K562 (cell line): ENCODE results near the gene SLC26A1. TPM values are rescaled to one million over a fixed set of nuclear protein-coding genes. Genes with fewer than 3 reads are reported as not detected.
A peak's percentile ranks its signal among the peaks of the same experiment; 100 is the strongest.

ENCODE experiments used
- AFF1 ChIP-seq, 2 experiments: fragments of 450-650 bp; IDR thresholded peaks; 2 replicates each; pipeline ENCODE4 v1.6.1; 2018; ENCODE audit warnings: mild to moderate bottlenecking in 2 of 2, low read depth in 1 of 2; ENCODE audit not compliant: partially characterized antibody in 2 of 2
- BHLHE40 ChIP-seq: IDR thresholded peaks from 2 replicates; pipeline ENCODE4 v1.6.1; 2011; ENCODE audit warnings: low read length, improper control_type of control experiment
- CXXC5 ChIP-seq: fragments of 250-450 bp; sonication (Bioruptor Pico); IDR thresholded peaks from 2 replicates; pipeline ENCODE4 v1.8.0; 2022; ENCODE audit warnings: inconsistent platforms, mild to moderate bottlenecking, moderate library complexity
- ELK1 ChIP-seq: sonication (generic); formaldehyde crosslinking; IDR thresholded peaks from 2 replicates; pipeline ENCODE4 v1.8.1; 2022; ENCODE audit warnings: missing genetic modification reagents
- ESRRB ChIP-seq: fragments of 250-450 bp; sonication (Bioruptor Pico); IDR thresholded peaks from 2 replicates; pipeline ENCODE4 v1.5.0; 2020; ENCODE audit warnings: mild to moderate bottlenecking, moderate library complexity, borderline replicate concordance
- FIP1L1 ChIP-seq: fragments of 200-400 bp; formaldehyde crosslinking; IDR thresholded peaks from 2 replicates; pipeline ENCODE4 v1.6.1; 2018; ENCODE audit warnings: mild to moderate bottlenecking, low read depth, low read length; ENCODE audit not compliant: poor library complexity, severe bottlenecking
- KLF13 ChIP-seq: fragments of 450-650 bp; IDR thresholded peaks from 2 replicates; pipeline ENCODE4 v1.6.1; 2016; ENCODE audit warnings: missing genetic modification characterization, low read depth, mild to moderate bottlenecking, missing compliant biosample characterization, moderate library complexity, borderline replicate concordance
- MAFK ChIP-seq: IDR thresholded peaks from 2 replicates; pipeline ENCODE4 v1.6.1; 2011; ENCODE audit warnings: low read length, improper control_type of control experiment
- POLR2H ChIP-seq: IDR thresholded peaks from 2 replicates; pipeline ENCODE4 v1.6.1; 2016; ENCODE audit warnings: missing genetic modification characterization, low read depth, mild to moderate bottlenecking, control low read depth, missing compliant biosample characterization, moderate library complexity
- PRMT5 ChIP-seq: sonication (generic); formaldehyde crosslinking; IDR thresholded peaks from 2 replicates; pipeline ENCODE4 v1.5.0; 2020; ENCODE audit warnings: missing genetic modification reagents
- RFX1 ChIP-seq: fragments of 450-650 bp; IDR thresholded peaks from 2 replicates; pipeline ENCODE4 v1.6.1; 2016; ENCODE audit warnings: mild to moderate bottlenecking, moderate library complexity
- SP2 ChIP-seq: IDR thresholded peaks from 2 replicates; pipeline ENCODE4 v1.6.1; 2011; ENCODE audit warnings: mild to moderate bottlenecking, low read depth, low read length, moderate library complexity; ENCODE audit not compliant: poor library complexity, severe bottlenecking; ENCODE audit errors: extremely low read depth
- SRSF3 ChIP-seq: fragments of 200-400 bp; formaldehyde crosslinking; IDR thresholded peaks from 2 replicates; pipeline ENCODE4 v1.6.1; 2016; ENCODE audit warnings: mild to moderate bottlenecking, low read length, moderate library complexity; ENCODE audit not compliant: insufficient read depth
- STAG1 ChIP-seq: sonication (generic); formaldehyde crosslinking; IDR thresholded peaks from 2 replicates; pipeline ENCODE4 v1.5.0; 2020; ENCODE audit warnings: missing genetic modification reagents, borderline replicate concordance
- TCF7 ChIP-seq: sonication (generic); IDR thresholded peaks from 2 replicates; pipeline ENCODE4 v1.6.1; 2016; ENCODE audit warnings: antibody characterized with exemption, borderline replicate concordance
- TGIF2 ChIP-seq: sonication (generic); formaldehyde crosslinking; IDR thresholded peaks from 2 replicates; pipeline ENCODE4 v1.8.1; 2022; ENCODE audit warnings: mild to moderate bottlenecking, missing genetic modification reagents, moderate library complexity
- XRCC3 ChIP-seq: fragments of 450-650 bp; IDR thresholded peaks from 2 replicates; pipeline ENCODE4 v1.6.1; 2017; ENCODE audit warnings: mild to moderate bottlenecking, moderate library complexity
- ZNF398 ChIP-seq: fragments of 250-450 bp; sonication (Bioruptor Pico); IDR thresholded peaks from 2 replicates; pipeline ENCODE4 v1.8.0; 2021; ENCODE audit warnings: moderate library complexity, mild to moderate bottlenecking, inconsistent platforms
- polyA plus RNA-seq, 8 experiments: library from polyadenylated mRNA; depleted of rRNA in 4 of 8; stranded (reverse) in 5 of 8; unstranded in 3 of 8; fragments of >200 nt; fragmentation: Nextera tagmentation in 2 of 8; fragmentation: Illumina TruSeq in 1 of 8; extraction: Ambion mirVana in 2 of 8; extraction: Trizol in 1 of 8; gene quantifications; 2 replicates each; pipeline versions ENCODE4 v1.2.1 to v1.2.3, GENCODE V29; 2011 to 2014; ENCODE audit warnings: inconsistent platforms in 1 of 8, missing spikeins in 1 of 8
- total RNA-seq, 7 experiments: library from RNA; depleted of rRNA in 6 of 7; stranded (reverse); fragments of >200 nt in 6 of 7; fragmentation: Illumina TruSeq in 2 of 7; extraction: Trizol in 2 of 7; gene quantifications; 2 replicates each; pipeline versions ENCODE4 v1.2.1 to v1.2.3, GENCODE V29; 2011 to 2021; ENCODE audit warnings: low replicate concordance in 1 of 7
- TF ChIP-seq, protein P1 (sequence below): fragments of 250-450 bp; sonication (Bioruptor Pico); IDR thresholded peaks from 2 replicates; pipeline ENCODE4 v1.8.0; 2022; ENCODE audit warnings: inconsistent platforms

SLC26A1 gene
- total and polyA plus RNA-seq, 9 of the 15 experiments (the other 6 are each of a cell fraction or from before 2014, with no cell fraction given), result 0.11 to 4.2 (median 0.95) TPM

- TF ChIP-seq MAFK, result no peak
- no peak for TF ChIP-seq RFX1
- TF ChIP-seq STAG1, result no peak
- TF ChIP-seq TCF7, result no peak
- TF ChIP-seq SRSF3, result no peak
- TF ChIP-seq KLF13 (tag), result 0 out of 2 replicates have a peak, but pooled peaks have one; percentile 43
- no peak for TF ChIP-seq PRMT5 (CRISPR knock-in tag)
- no peak for TF ChIP-seq ELK1 (CRISPR knock-in tag)
- no peak for TF ChIP-seq XRCC3
- no peak for TF ChIP-seq AFF1 (IDR thresholded peaks at IDR 0.05; ENCODE audit: low read depth in 1 of 2, partially characterized antibody in 2 of 2)
- no peak for TF ChIP-seq FIP1L1
- peak; percentile 94 for TF ChIP-seq CXXC5 (CRISPR knock-in tag)
- peak; percentile 76; the same call in 1 of the 2 replicates for TF ChIP-seq TGIF2
- TF ChIP-seq SP2, result no peak
- TF ChIP-seq POLR2H (tag), result 0 out of 2 replicates have a peak, but pooled peaks have one; percentile 54
- TF ChIP-seq, protein P1, sequence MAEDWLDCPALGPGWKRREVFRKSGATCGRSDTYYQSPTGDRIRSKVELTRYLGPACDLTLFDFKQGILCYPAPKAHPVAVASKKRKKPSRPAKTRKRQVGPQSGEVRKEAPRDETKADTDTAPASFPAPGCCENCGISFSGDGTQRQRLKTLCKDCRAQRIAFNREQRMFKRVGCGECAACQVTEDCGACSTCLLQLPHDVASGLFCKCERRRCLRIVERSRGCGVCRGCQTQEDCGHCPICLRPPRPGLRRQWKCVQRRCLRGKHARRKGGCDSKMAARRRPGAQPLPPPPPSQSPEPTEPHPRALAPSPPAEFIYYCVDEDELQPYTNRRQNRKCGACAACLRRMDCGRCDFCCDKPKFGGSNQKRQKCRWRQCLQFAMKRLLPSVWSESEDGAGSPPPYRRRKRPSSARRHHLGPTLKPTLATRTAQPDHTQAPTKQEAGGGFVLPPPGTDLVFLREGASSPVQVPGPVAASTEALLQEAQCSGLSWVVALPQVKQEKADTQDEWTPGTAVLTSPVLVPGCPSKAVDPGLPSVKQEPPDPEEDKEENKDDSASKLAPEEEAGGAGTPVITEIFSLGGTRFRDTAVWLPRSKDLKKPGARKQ (CRISPR knock-in tag), result no peak
- TF ChIP-seq BHLHE40, result 0 out of 2 replicates have a peak, but pooled peaks have one; percentile 31
- TF ChIP-seq ZNF398 (CRISPR knock-in tag), result no peak
- TF ChIP-seq ESRRB (CRISPR knock-in tag), result no peak
Measured at GRCh38 chr4:986879-987623, 6.2 kb downstream of the SLC26A1 start, which contains the start of gene IDUA (continued).
